A549 treated with AZD2906 at 1 μM for 4 hours (cell line): ENCODE results near the gene IL17RD. TPM values are rescaled to one million over a fixed set of nuclear protein-coding genes. Genes with fewer than 3 reads are reported as not detected.

ENCODE experiments used
- total RNA-seq: library from RNA; stranded (reverse); fragments of 200-300 nt; extraction: Qiagen RNA extraction; gene quantifications from 5 replicates; pipeline ENCODE4 v1.2.3, GENCODE V29; 2022

The IL17RD gene
- 0.56 to 1.2 TPM (median 0.97 TPM) in 5 replicates for total RNA-seq

DNA sequence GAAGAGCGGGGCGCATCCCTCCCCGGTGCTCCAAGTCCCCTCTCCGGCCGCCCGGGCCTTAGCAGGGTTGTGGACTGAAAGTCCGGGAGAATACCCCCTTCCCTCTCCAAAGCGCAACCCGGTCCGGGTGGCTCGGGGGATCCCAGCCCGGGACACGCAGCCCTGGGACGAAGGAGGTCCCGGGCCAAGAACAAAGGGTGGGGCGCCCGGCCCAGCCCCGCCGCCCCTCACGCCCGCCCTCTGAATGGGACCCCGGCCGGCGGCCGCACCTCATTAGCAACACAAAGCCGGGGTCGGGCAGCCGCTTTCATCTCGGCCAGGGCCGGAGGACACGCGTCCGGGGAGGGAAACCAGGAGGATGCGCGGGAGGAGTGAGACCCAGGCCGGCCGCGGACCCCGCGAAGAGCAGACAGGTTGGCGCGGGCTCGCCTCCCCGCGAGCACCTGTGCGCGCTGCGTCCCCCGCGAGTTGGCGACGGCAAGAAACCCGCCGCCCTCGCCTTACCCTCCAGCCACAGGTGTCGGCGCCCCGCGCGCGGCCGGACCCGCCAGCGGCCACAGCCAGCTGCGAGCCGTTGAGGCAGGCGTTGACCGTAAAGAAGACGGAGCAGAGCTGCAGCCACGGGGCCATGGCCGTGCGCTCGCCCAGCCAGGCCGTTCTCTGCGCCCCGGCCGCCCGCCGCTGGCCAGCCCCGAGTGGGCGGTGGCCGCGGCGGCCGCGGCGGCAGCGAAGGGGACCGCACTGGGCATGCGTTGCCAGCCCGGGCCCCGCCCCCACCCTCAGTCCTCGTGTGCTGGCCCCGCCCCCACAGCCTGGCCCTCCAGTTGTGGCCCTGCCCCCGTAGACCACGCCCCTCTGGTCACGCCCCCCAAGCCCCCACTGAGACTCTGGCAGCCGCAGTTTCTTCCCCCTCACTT is at the start of gene IL17RD:
TSS of gene IL17RD (minus strand) at position 697 of the 917 bp plus-strand sequence. CDS start at position 630, 67 bp downstream.

GRCh38 chr3:57199895-57200297 is 34.7 kb upstream of the IL17RD start, which contains the start of gene HESX1:
Gene HESX1, minus strand, starts transcription at chr3:57199978. Its CDS starts 60 bp downstream, at chr3:57199918.

DNA sequence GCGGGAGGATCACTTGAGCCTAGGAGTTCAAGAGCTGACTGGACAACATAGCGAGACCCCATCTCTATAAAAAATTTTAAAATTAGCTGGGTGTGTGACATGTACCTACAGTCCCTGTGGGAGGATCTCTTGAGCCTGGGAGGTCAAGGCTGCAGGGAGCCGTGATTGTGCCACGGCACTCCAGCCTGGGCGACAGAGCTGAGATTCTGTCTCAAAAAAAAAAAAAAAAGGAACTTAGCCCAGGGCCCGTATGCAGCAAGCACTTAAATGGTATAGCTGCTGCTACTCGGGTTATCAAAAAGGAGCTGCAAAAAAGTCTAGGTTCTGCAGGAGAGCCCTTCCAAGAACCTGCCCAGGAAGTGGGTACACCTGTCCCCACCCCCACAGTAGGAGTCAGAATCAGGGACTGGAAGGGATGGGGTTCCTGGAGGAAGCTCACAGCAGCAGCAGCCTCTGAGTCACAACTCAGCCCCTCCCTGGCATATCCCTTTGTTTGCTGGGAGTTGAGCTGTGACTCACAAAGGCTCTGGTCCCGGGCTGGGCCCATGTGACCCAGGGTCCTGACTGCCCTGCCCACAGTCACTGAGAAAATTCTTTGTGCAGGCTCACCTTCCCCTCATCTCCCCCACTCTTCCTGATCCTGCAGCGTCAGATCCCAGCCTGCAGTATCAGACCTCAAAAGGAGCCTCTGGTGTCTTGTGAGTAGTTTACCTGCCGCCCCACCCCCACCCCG is 104.9 kb downstream of the IL17RD start, which contains the start of gene SPATA12:
TSS of gene SPATA12 (plus strand) at position 576 of the 733 bp plus-strand sequence. CDS start 13,031 bp downstream, outside the sequence.

Other genes starting within 250 kb of the IL17RD start
- 0.29 to 0.55 TPM (median 0.39 TPM) in 5 replicates for gene SPATA12, start 104.7 kb downstream of the IL17RD start, total RNA-seq
- 0.24 to 0.48 TPM (median 0.40 TPM) in 4 of 5 replicates, not detected in the other for gene HESX1, start 34.6 kb upstream of the IL17RD start, total RNA-seq
- 12.8 to 17.8 TPM (median 15.9 TPM) in 5 replicates for gene APPL1, start 62.4 kb upstream of the IL17RD start, total RNA-seq
- not detected in 5 replicates for gene ASB14, start 127.3 kb upstream of the IL17RD start, total RNA-seq